ENCODE measurements around the gene UBE4B. TPM values are rescaled to one million over a fixed set of nuclear protein-coding genes. Genes with fewer than 3 reads are reported as not detected.
"Not testable (repeated sequence)": the region's sequence is repeated elsewhere in the genome, so short reads cannot be mapped to it uniquely, and the experiment has no call there.

UBE4B gene
- total RNA-seq, 1 experiment from 2014 or later = 20.8 TPM

- DNase-seq (ENCODE audit: low read depth) = no peak
Measured at GRCh38 chr1:10070206-10070605, 37.4 kb downstream of the UBE4B start.

- DNase-seq (ENCODE audit: low read depth) = no peak
Measured at GRCh38 chr1:10071640-10072039, 38.9 kb downstream of the UBE4B start.

- not testable (repeated sequence) for DNase-seq (ENCODE audit: low read depth)
Measured at GRCh38 chr1:10073371-10073770, 40.6 kb downstream of the UBE4B start.

GRCh38 chr1:10074059-10074851 lies 41.5 kb downstream of the UBE4B start:
- DNase-seq (ENCODE audit: low read depth) = peak; percentile 98

GRCh38 chr1:10074852-10075730 lies 42.3 kb downstream of the UBE4B start:
- DNase-seq (ENCODE audit: low read depth) = no peak

GRCh38 chr1:10075732-10076131 lies 43.0 kb downstream of the UBE4B start:
- DNase-seq (ENCODE audit: low read depth) = no peak

- no peak for DNase-seq (ENCODE audit: low read depth)
Measured at GRCh38 chr1:10078494-10078893, 45.7 kb downstream of the UBE4B start.

GRCh38 chr1:10080523-10080922 lies 47.8 kb downstream of the UBE4B start:
- no peak for DNase-seq (ENCODE audit: low read depth)

GRCh38 chr1:10082785-10083479 lies 50.2 kb downstream of the UBE4B start:
- DNase-seq (ENCODE audit: low read depth) = no peak

GRCh38 chr1:10084045-10084444 lies 51.3 kb downstream of the UBE4B start:
- DNase-seq (ENCODE audit: low read depth) = no peak

GRCh38 chr1:10085076-10085475 lies 52.3 kb downstream of the UBE4B start:
- DNase-seq (ENCODE audit: low read depth) = no peak

- no peak for DNase-seq (ENCODE audit: low read depth)
Measured at GRCh38 chr1:10087210-10087609, 54.5 kb downstream of the UBE4B start.

- no peak for DNase-seq (ENCODE audit: low read depth)
Measured at GRCh38 chr1:10101929-10102328, 69.2 kb downstream of the UBE4B start.

- no peak for DNase-seq (ENCODE audit: low read depth)
Measured at GRCh38 chr1:10103193-10103592, 70.4 kb downstream of the UBE4B start.

- DNase-seq (ENCODE audit: low read depth) = no peak
Measured at GRCh38 chr1:10104834-10105233, 72.1 kb downstream of the UBE4B start.

- DNase-seq (ENCODE audit: low read depth) = no peak
Measured at GRCh38 chr1:10105484-10105883, 72.7 kb downstream of the UBE4B start.

- no peak for DNase-seq (ENCODE audit: low read depth)
Measured at GRCh38 chr1:10106241-10106640, 73.5 kb downstream of the UBE4B start.

- DNase-seq (ENCODE audit: low read depth) = no peak
Measured at GRCh38 chr1:10106756-10107475, 74.2 kb downstream of the UBE4B start.

- not testable (repeated sequence) for DNase-seq (ENCODE audit: low read depth)
Measured at GRCh38 chr1:10107476-10107847, 74.7 kb downstream of the UBE4B start.

- DNase-seq (ENCODE audit: low read depth) = peak; percentile 98
Measured at GRCh38 chr1:10108134-10108663, 75.4 kb downstream of the UBE4B start.

All from HT1080 (cell line).